HCT116 (cell line): ENCODE data around the gene PLS3.

ENCODE experiments used
- EZH2 ChIP-seq: fragments of 200-600 bp; sonication (generic); IDR thresholded peaks from 2 replicates; pipeline ENCODE4 v1.6.1; 2017; ENCODE audit warnings: antibody characterized with exemption, mixed run types
- ZNF274 ChIP-seq: fragments of 200-500 bp; sonication (Bioruptor generic); IDR thresholded peaks from 2 replicates; pipeline ENCODE4 v1.6.1; 2014; ENCODE audit warnings: mild to moderate bottlenecking, low read depth, low read length, inconsistent platforms
- TF ChIP-seq, protein P1 (sequence below), 3 experiments: fragments of 200-600 bp in 1 of 3; sonication (generic) in 1 of 3; IDR thresholded peaks in 2 of 3; conservative IDR thresholded peaks in 1 of 3; 2 replicates each; pipeline ENCODE4 v1.5.1; 2012 to 2017; ENCODE audit warnings: low read depth in 2 of 3, low read length in 2 of 3, antibody characterized with exemption in 1 of 3, borderline replicate concordance in 1 of 3, control low read depth in 1 of 3, mild to moderate bottlenecking in 1 of 3, mixed read lengths in 1 of 3, mixed run types in 1 of 3, moderate library complexity in 1 of 3; ENCODE audit not compliant: insufficient read depth in 1 of 3

DNA sequence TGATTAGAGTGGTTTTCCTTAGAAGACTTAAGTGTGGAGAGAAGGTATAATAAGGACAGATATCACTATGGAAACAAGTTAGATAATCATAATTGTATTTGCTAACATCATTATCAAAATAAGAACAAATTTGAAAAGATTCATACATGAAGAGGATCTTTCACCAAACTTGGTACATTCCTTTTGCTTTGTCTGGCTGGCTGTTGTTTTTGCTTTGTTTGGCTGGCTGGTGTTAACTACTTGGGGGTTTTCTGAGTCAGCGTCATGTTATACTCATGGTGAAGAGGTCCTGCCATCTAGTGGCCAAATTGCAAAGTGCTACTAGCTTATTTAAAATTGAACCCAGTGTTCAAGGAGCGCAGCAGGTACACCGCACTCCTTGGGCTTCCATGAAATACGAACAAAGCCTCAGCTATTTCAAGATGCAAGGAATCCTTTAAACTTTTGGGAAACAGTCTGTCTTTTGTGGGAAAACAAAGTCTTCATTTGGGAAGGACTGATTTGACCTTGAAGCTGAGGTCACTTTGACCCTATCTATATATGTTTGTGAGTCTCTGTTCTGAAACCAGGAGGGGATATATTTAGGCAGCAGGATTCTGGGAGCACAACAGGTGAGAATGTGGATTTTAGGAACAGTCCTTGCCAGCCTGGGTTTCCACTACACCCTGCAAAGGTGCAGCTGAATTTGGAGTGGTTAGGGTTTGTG is 129.7 kb downstream of the PLS3 start:
- TF ChIP-seq, protein P1, sequence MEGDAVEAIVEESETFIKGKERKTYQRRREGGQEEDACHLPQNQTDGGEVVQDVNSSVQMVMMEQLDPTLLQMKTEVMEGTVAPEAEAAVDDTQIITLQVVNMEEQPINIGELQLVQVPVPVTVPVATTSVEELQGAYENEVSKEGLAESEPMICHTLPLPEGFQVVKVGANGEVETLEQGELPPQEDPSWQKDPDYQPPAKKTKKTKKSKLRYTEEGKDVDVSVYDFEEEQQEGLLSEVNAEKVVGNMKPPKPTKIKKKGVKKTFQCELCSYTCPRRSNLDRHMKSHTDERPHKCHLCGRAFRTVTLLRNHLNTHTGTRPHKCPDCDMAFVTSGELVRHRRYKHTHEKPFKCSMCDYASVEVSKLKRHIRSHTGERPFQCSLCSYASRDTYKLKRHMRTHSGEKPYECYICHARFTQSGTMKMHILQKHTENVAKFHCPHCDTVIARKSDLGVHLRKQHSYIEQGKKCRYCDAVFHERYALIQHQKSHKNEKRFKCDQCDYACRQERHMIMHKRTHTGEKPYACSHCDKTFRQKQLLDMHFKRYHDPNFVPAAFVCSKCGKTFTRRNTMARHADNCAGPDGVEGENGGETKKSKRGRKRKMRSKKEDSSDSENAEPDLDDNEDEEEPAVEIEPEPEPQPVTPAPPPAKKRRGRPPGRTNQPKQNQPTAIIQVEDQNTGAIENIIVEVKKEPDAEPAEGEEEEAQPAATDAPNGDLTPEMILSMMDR (IDR thresholded peaks at IDR 0.05 in 2 of 3, conservative IDR thresholded peaks at IDR 0.05 in 1 of 3; ENCODE audit: borderline replicate concordance in 1 of 3, insufficient read depth in 1 of 3, low read depth in 2 of 3, low read length in 2 of 3): peak; percentile 26 to 63 (median 58); a peak in 4 of 6 replicates
- TF ChIP-seq ZNF274: no peak
- no peak for TF ChIP-seq EZH2
